Ishikawa (cell line): ENCODE results near the gene LRRC15.

Experiments used
- CEBPB ChIP-seq: IDR thresholded peaks from 2 replicates; pipeline ENCODE4 v1.6.1; 2012
- EP300 ChIP-seq: IDR thresholded peaks from 2 replicates; pipeline ENCODE4 v1.6.1; 2012; ENCODE audit warnings: borderline replicate concordance
- MAX ChIP-seq: IDR thresholded peaks from 2 replicates; pipeline ENCODE4 v1.6.1; 2012
- NFIC ChIP-seq: IDR thresholded peaks from 2 replicates; pipeline ENCODE4 v1.6.1; 2012
- RAD21 ChIP-seq: IDR thresholded peaks from 2 replicates; pipeline ENCODE4 v1.6.1; 2012; ENCODE audit warnings: low read depth
- REST ChIP-seq: IDR thresholded peaks from 2 replicates; pipeline ENCODE4 v1.6.1; 2012; ENCODE audit warnings: low read depth, mild to moderate bottlenecking
- TEAD4 ChIP-seq: IDR thresholded peaks from 2 replicates; pipeline ENCODE4 v1.6.1; 2012
- YY1 ChIP-seq: IDR thresholded peaks from 2 replicates; pipeline ENCODE4 v1.6.1; 2012; ENCODE audit warnings: low read depth

DNA sequence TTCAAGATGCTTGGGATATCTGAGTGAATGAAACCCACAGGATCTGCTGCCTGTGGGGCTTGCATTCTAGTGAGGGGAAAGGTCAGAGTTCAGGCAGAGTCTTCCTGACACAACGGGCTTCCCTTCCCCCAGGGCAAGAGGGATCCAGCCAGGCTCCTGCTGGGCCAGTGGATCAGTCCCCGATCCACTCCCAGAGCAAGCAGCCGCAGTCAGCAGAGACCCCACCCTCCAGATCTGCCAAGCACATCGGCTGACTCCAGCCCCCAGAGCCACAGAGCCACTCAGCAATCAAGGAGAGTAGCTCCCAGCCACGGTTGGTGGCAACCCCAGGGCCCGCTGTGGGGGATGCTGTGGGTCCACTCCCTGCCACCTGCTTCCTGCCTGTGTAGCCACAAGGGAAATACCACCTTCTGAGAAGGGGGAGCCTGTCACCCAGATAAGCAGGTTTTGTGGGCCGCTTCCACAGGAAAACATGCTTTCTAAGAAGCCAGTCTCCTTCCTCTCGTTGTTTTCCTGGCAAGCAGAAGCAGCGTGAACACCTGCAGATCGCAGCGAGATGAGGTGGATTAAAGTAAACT is 63.3 kb downstream of the LRRC15 start:
- TF ChIP-seq CEBPB (no peak), MAX (no peak), EP300 (no peak), REST (no peak), RAD21 (no peak), YY1 (no peak), TEAD4 (no peak), NFIC (no peak)
